Stimulated activated CD4-positive, alpha-beta T cell treated with anti-CD3 and anti-CD28 coated beads, Interleukin-12 subunit alpha, Interleukin-12 subunit beta, amount 100 ng/mL, for 24 hours (primary cell): Measurements from ENCODE around the gene SF3A1.

Source experiments
- DNase-seq, 2 experiments: peaks; one replicate each; pipeline ENCODE4 v3.0.0-alpha.2; 2020; ENCODE audit warnings: low read depth in 2 of 2

Gene SF3A1

DNA sequence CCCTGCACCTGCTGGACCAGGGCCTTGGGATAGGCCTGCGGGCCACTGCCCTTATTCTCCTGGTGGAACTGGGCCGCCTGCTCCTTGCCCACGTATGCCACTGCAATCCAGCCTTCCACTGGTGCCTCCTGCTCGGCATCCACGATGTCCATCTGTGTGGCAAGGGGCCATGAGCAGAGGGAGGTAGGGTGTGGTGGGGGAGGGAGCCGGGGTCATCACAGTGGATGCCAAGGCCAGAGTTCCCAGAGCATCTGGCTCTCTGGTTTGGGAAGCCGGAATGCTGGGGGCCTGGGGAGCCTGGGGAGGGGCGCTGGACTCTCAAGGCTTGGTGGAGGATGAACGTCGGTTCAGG, 29.9 kb upstream of the SF3A1 start:
- DNase-seq: no peak

DNA sequence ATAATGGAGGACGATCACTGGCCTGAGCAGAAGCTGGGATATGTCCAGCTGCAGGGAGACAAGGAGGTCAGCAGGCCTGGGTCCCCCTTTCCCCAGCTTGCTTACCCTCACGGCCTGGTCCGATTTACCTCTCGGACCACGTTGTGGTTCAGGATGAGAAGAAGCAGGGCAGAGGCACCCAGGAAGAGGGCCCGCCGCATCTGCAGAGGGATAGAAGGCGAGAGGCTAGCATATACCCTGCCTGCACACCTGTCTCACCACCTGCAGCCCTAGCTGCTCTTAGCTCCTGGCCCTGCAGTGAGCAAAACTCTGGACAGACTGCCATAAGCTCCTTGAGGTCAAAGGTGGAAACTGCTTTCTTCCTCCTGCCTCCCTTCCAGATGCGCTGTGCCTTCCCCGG, 29.2 kb upstream of the SF3A1 start:
- DNase-seq: no peak

DNA sequence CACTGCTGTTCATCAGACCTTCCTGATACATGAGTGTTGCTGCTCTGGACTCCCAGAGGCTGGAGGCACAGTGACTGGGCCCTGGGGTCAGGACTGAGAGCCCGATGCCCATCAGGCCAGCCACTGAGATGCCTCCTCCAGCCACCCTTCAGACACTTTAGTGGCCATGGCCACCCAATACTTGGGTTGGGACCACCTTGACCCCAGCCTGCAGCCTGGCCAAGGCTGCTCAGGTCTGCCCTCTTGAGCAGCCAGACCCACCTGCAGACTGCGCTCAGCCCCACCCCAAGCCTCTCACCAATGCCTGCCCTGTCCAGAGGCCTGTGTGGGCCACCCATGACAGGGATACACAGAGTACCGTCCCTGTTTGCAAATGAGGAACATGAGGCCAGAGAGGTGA, 26.4 kb upstream of the SF3A1 start:
- no peak for DNase-seq

- DNase-seq: no peak
Measured at GRCh38 chr22:30382340-30382739, 25.6 kb upstream of the SF3A1 start.

- DNase-seq: no peak
Measured at GRCh38 chr22:30381264-30381663, 24.6 kb upstream of the SF3A1 start.

DNA sequence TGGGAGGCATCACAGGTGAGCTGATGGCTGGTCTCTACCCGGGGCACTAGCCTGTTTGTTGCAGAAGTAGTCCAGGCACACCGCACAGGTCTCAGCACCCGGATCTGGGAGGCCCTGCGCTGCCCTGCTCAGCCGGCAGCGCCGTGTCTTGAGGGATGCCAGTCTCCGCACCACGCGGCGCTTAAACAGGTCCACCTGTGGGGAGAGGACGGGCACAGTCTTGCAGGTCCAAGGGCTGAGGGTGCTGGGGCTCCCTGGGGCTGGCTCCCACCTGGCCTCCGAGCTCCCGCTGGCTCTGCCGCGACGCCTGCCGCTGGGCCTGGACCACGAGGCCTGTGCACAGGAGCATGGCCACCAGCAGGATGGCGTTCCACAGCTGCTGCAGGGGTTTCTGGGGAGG, 23.3 kb upstream of the SF3A1 start:
- no peak for DNase-seq

DNA sequence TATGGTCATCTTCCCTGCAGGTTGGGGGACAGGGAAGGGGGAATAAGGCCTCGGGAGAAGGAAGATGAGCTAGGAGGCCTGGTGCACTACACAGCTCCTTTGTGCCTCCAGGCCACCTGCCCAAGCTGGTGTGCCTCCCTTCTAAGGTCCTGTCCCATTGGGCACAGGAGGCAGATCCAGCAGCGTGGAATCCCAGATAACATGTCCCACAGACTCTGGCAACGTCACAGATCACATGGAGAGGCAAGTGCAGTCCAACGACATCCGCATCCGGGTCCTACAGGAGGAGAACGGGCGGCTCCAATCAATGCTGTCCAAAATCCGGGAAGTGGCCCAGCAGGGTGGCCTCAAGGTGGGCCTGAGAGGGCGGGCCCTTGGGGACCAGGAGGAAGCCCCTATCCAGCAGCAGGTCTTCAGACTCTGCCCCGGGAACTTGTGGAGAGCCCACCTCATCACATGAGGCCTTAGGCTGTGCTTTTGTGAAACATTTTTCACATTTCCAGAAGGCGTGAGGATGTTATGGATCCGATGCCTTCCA, 18.7 kb upstream of the SF3A1 start:
- DNase-seq: no peak

DNA sequence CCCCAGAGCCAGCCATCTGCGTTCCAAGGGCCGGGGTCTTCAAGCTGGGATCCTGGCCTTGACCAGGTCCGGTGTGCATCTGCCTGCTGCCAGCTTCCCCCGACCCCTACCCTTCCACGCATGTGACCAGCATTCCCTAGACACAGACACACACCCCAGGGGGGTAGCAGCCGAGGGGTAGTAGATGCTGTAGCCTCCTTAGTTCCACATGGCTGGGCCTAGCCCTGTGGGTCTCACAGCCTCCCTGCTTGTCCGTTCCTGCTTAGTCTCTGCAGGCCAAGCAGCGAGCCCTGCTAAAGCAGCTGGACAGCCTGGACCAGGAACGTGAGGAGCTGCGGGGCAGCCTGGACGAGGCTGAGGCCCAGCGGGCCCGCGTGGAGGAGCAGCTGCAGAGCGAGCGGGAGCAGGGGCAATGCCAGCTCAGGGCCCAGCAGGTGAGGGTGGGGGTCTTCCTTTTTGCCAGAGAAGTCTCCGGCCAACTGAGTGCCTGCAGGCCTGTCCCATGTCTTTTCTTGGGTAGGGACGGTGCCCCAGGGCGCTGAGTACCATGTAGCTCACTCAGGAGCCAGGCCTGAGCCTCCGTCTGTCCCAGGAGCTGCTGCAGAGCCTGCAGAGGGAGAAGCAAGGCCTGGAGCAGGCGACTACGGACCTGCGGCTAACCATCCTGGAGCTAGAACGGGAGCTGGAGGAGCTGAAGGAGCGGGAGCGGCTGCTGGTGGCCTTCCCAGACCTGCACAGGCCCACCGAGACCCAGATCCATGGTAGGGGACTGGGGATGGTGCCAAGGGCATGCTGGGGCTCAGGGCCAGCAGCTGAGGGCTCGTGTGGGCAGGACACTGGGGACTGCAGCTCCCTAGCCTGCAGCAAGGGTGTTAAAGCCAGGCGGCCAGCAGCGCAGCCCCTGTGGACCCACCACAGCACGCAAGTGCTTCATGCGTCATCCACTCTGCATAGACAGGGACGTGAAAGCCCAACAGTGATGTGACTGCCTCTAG, 16.9 kb upstream of the SF3A1 start:
- DNase-seq: no peak

DNA sequence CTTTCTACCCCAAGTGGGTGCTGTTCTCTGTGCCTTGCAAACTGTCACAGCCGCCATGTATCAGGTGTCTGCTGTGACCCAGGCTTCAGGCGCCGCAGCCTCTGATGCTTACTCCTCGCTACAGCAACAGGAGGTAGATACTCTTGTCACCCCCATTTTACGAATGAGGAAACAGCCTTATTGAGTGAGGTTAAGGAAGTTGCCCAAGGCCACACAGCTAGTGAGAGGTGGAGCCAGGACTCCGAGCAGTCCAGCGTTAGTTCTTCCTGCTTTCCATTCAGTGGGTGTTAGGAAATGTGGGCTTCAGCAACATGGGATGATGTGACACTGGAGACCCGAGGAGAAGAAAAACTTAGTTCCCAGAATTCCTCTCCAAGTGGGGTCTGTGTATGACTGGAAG, 16.2 kb upstream of the SF3A1 start:
- DNase-seq: no peak

DNA sequence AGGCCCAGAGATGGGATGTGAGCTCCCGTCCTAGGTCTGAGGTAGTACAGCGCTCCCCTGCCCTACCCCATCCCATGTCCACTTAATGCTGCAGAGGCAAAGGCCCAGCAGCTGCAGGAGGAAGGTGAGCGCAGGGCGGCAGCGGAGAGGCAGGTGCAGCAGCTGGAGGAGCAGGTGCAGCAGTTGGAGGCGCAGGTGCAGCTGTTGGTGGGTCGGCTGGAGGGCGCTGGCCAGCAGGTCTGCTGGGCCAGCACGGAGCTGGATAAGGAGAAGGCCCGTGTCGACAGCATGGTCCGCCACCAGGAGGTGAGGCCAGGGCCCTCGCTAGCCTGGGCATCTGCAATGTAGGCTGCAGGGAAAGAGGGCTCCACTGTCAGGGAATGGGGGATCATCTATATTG, 15.3 kb upstream of the SF3A1 start:
- DNase-seq: no peak

DNA sequence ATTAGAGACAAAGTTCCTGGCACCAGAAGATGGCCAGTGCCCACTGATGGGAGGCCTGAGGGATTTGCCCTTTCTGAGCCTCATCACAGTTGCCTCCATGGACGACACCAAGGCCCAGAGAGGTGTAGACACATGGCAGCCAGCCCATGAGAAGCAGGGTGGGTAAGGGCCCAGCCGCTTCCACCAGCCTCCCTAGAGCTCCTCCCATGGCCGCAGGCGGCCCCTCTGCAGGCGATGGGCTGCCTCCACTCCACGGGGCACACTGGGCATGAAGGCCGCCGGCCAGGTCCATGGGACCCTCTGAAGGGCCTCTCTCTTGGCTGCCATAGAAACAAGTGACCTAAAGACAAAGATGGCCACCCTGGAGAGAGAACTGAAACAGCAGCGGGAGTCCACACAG, 14.6 kb upstream of the SF3A1 start:
- DNase-seq: no peak

DNA sequence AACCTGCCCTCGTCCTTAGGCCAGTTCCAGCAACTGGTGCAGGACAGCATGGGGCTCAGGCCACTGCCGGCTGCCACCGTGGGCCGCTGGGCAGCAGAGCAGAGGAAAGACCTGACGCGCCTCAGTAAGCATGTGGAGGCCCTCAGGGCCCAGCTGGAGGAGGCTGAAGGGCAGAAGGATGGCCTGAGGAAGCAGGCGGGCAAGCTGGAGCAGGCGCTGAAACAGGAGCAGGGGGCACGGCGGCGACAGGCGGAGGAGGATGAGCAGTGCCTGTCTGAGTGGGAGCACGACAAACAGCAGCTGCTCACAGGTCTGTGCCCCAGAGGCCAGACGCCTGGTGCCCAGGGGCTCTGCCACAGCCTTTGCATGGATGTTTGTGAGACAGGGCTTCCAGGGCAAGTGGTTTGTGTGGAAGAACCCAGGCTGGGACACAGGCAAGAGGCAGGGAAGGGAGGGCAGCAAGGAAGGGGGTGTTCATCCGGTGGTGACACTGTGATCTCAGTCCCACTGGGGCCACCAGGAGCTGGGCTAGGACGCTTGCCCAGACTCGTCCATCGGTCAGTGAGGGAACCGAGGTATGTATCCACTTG, 14.0 kb upstream of the SF3A1 start:
- no peak for DNase-seq

DNA sequence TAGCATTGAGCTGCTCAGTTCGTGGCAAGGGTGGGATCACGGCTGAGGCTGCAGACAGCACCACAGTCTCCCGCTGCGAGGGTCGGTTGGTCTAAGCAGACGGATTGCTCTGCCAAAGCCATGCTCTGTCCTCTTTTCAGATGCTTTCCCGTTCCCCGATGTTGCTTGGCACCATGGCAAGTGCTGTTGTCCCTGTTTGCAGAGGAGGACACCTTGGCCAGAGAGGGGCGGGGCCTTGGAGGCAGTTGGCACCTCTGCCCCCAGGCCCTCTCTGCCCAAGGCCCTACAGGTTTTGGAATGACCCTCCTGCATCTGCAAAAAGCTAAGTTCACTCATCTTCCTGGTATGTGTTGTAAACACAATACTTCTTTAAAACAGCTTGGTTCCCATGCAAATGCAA, 11.7 kb upstream of the SF3A1 start:
- no peak for DNase-seq

GRCh38 chr22:30365891-30366290, 9.2 kb upstream of the SF3A1 start:
- DNase-seq: no peak

DNA sequence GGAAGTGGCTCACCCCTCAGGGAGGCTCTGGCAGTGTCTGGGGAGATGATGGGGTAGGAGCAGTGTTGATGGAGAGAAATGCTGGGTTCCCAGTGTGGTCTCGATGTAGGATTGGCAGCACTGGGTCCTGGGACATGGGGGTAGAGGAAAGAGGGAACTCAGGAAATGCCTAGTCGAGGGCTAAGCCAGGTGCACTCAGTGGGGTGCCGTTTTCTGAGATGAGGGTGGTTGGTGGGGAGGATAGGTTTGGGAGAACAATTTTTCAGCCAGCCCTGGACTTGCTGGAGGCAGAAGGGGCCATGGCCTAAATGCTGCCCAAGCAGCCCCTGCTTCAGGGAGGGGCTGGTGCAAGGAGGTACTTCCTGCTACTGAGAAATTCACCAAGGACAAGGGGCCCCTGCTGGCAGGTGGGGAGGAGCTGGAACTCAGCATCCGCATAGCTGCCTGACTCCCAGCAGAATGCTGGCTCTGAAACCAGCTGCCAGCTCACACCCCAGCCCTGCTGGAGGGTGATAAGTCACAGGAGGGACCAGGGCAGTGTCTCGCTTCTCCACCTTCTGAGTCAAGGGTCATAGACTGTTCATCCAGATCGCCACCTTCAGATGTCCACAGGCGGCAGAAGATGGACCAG, 6.1 kb upstream of the SF3A1 start:
- no peak for DNase-seq

GRCh38 chr22:30361916-30362650, 5.4 kb upstream of the SF3A1 start:
- DNase-seq: no peak

- no peak for DNase-seq
Measured at GRCh38 chr22:30358541-30358940, 1.8 kb upstream of the SF3A1 start.

- DNase-seq: no peak
Measured at GRCh38 chr22:30357650-30358215, 1.0 kb upstream of the SF3A1 start.

GRCh38 chr22:30357236-30357570, 509 bp upstream of the SF3A1 start:
- no peak for DNase-seq

- DNase-seq: no peak
Measured at GRCh38 chr22:30354644-30355043, 2.0 kb downstream of the SF3A1 start.

GRCh38 chr22:30351226-30351625, 5.5 kb downstream of the SF3A1 start:
- no peak for DNase-seq

DNA sequence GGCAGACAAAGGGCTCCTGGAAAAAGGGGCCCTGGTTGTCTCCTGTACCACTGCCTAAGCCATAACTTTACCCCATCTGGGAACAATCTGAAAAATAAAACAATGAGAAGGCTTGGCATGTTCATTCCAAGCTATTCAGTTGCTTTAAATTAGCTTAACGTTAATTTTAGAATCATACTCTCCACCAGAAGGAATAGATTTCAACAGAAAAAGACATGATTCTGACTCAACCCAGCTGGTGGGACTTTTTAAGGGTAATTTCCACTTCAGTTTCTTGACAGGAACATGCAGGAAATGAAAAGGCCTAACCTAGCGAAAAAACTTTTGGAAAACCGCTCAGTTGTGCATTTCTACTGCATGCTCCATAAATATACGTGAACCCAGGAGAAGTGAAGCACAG, 7.9 kb downstream of the SF3A1 start:
- no peak for DNase-seq
